ENCODE data around the gene MYRIP.
"Not testable (repeated sequence)": the region's sequence is repeated elsewhere in the genome, so short reads cannot be mapped to it uniquely, and the experiment has no call there.

Gene MYRIP

DNA sequence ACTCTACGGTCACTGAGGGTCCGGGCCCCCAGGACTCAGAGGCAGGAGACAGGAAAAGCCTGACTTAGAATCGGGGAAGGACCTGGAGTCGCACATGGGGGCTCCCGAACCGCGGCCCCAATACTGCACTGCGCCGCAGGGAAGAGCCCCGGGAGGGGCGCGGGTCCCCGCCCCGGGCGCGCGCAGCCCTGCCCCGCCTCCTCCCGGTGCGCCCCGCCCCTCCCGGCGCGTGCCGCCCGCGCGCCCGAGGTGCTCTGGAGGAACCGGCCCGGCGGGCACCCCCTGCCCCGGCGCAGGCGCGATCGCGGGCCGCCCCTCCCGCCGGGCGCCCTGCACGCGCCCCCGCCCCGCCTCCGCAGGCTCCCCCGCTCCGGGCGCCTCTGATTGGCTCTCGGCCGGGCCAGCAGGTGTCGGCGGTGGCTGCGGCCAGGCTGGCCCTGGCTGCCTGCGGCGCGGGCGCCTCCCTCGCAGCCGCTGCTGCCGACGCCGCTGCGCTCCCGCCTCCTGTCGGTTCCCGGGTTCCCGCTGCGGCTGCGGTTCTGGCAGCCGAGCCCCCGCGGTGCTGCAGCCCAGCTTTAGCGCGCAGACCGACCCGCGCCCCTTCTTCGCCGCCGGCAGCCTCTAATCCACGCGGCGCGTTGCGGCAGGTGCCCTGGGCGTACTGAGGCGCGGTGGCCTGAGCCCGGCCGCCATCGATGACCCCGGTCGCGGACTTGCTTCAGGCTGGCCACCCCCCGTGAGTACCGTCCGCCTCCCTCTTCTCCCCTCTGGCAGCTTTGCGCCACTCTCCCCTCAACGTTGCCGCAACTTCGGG is at the start of gene MYRIP:
Gene MYRIP (plus strand): TSS at position 429 of the 814 bp plus-strand sequence. CDS start 91,208 bp downstream, outside the sequence.
- no peak for DNase-seq (ENCODE audit: low read depth in 2 of 2)

DNA sequence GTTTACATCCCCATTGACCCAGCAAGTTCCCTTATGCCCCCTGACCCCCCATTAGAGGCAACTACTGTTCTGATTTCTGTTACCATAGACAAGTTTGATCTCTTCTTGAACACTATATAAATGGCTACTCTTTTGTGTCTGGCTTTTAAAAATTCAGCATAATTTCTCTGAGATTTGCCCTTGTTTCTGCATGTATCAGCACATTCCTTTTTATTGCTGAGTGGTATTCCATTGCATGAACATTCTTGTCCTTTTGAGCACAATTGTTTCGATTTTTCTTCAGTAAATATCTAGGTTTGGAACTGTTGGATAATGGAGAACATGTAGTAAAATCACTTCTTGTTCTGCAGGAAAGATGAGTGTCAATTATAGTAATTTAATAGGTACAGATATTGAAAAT is 49.1 kb upstream of the MYRIP start:
- DNase-seq (ENCODE audit: low read depth in 2 of 2): no peak

DNA sequence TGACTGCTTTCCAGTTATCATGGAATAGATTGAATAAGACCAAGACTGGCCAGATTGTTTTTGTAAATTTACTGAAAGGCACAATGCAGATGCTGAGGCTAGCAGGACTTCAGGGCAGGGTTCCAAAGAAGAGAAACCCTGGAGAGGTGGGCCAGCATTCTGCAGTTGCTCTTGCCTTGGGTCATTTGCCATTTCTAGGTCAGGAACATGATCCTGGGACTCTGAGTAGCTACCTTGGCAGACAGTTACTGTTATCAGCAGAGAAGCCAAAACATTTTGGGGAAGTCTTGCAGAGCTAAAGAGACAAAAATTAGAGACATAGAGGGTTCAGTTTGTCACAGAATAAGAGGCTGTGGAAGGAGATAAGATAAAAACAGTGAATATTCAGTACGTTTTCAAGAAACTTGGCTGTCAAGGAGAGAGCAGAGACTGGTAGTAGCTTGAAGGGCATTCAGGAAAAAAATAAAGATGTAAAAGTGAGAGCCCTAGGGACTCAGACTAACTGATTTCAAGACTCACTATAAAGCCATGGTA is 46.8 kb upstream of the MYRIP start:
- DNase-seq (ENCODE audit: low read depth in 2 of 2): no peak

DNA sequence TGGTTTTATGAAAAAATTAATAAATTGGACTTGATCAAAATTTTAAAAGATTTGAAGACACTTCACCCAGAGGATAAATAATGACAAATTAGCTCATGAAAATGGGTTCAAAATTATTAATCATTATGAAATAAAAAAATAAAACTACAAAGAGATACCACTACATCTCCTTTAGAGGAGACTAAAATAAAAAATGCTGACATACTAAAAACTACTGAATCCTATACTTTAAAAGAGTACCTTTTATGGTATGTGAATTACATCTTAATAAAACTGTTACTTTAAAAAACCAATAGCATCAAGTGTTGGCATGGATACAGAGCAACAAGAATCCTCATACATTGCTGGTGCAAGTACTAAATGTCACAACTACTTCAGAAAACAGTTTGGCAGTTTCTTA is 46.0 kb upstream of the MYRIP start:
- no peak for DNase-seq (ENCODE audit: low read depth in 2 of 2)

DNA sequence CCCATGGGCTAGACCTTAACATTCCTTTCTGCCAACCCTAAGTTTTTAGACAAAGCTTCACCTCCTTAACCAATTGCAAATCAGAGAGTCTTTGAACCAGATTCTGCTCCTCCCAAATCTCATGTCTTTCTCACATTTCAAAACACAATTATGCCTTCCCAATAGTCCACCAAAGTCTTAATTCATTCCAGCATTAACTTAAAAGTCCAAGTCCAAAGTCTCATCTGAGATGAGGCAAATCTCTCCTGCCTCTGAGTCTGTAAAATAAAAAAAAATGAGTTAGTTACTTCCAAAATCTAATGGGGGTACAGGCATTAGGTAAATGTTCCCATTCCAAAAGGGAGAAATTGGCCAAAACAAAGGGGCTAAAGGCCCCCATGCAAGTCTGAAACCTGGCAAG is 43.8 kb upstream of the MYRIP start:
- no peak for DNase-seq (ENCODE audit: low read depth in 2 of 2)

DNA sequence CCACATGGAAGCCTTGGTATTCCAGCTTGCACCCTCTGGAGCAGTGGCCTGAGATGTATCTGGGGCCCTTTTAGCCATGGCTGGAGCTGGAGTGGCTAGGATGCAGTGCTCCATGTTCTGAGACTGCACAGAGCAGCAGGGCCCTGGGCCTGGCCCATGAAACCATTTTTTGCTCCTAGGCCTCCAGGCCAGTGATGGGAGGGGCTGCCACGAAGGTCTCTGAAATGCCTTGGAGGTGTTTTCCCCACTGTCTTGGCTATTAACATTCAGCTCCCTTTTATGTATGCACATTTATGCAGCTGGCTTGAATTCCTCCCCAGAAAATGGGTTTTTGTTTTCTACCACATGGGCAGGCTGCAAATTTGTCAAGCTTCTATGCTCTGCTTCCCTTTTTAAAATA is 43.0 kb upstream of the MYRIP start:
- DNase-seq (ENCODE audit: low read depth in 2 of 2): no peak

DNA sequence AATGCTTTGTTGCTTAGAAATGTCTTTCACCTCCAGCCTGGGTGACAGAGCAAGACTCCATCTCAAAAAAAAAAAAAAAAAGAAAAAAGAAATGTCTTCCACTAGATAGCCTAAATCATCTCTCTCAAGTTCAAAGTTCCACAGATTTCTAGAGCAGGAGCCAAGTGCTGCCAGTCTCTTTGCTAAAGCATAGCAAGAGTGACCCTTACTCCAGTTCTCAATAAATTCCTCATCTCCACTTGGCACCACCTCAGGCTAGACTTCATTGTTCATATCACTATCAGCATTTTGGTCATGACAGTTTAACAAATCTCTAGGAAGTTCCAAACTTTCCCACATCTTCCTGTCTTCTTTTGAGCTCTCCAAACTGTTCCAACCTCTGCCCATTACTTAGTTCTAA is 42.5 kb upstream of the MYRIP start:
- DNase-seq (ENCODE audit: low read depth in 2 of 2): not testable (repeated sequence)

DNA sequence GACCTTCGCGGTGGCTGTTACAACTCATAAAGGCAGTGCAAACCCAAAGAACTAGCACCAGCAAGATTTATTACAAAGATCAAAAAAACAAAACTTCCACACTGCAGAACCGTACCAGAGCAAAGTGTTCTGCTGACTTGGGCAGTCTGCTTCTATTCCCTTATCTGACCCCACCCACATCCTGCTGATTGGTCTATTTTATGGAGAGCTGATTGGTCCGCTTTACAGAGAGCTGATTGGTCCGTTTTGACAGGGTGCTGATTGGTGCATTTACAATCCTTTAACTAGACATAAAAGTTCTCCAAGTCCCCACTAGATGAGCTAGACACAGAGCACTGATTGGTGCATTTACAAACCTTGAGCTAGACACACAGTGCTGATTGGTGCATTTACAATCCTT is 31.2 kb upstream of the MYRIP start:
- not testable (repeated sequence) for DNase-seq (ENCODE audit: low read depth in 2 of 2)

DNA sequence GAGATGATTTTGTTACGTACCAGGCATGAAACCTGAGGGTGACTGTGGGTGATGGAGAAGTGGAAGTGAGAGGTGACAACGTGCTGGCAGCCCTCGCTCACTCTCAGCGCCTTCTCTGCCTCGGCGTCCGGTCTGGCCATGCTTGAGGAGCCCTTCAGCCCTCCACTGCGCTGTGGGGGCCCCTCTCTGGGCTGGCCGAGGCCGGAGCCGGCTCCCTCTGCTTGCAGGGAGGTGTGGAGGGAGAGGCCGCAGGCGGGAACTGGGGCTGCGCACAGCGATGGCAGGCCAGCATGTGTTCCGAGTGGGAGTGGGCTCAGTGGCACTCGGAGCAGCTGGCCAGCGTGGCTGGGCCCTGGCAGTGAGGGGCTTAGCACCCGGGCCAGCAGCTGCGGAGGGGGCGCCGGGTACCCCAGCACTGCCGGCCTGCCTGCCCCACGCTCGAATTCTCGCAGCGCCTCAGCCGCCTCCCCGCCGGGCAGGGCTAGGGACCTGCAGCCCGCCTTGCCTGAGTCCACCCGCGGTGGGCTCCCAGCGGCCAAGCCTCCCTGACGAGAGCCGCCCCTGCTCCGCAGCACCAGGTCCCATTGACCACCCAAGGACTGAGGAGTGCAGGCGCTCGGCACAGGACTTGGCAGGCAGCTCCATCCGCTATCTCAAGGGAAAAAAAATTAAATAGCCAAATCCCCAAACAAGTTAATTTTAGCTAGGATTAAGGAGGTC is 29.7 kb upstream of the MYRIP start:
- no peak for DNase-seq (ENCODE audit: low read depth in 2 of 2)

DNA sequence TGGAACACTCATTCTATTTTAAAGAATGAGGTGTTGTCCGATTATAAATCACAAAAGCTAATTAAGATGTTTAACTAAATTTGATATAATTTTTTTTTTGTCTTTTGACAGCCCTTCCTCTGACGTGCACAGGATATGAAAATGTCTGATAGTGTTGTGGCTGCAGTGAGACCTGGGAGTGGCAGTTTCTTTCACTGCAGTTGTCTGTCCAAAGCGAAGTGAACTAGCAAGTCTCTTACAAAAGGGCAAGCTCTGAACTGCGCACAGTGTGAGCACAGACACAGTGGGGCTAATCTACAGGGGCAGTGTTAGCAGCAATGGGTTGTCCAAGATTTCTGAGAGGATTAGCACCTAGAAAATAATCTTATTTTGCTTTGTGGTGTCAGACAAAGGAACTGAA is 29.1 kb upstream of the MYRIP start:
- no peak for DNase-seq (ENCODE audit: low read depth in 2 of 2)

DNA sequence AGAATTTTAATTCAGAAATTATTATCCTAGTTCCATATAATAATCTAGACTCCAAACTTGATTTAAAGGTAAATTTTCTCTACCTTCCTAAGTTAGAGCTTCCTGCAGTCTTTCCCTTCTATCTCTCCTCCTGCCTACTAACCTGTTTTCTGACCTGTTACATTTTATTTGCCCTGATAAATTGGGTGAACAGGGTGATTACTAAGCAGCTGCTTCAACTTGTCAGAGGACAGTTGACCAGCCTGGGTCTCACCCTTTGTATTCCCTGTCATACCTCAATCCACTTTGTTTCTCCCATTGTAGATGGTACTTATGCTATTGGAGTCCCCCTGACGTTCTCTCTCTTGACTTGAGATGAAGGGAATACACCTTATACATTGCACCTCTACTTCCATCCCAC is 28.4 kb upstream of the MYRIP start:
- DNase-seq (ENCODE audit: low read depth in 2 of 2): no peak

DNA sequence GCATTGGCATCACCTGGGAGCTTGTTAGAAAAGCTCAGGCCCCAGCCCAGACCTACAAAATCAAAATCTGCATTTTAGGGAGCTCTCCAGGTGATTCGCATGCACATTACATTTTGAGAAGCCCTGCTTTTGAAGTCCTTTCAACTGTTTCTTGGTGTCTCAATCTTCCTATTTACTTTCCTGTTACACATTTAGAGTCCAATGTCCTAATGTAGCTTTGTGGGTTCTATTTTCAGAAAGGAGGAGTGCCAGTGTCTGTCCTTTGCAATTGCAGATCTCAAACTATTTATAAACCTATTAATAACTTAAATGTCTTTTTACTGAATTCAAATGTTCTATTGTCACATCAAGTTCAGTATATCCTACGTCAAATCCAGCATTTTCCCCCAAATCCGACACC is 27.8 kb upstream of the MYRIP start:
- DNase-seq (ENCODE audit: low read depth in 2 of 2): no peak

DNA sequence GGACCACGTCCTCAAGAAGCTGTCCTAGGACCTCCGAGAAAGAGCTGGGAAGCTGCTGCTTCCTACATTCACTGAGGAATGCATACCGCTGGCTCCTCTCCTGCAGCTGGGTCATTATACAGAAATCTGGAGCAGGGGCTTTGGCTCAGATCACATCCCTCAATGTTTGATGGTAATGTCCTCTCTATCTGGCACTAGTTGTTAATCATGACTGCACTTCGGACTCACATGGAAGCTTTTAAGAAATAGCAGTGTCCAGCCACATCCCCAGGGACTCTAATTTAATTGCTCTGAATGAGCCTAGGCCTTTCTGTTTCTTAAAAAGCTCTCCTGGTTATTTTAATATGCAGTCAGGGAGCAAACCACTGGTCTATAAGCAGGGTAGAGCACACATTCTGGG is 25.7 kb upstream of the MYRIP start:
- DNase-seq (ENCODE audit: low read depth in 2 of 2): no peak

DNA sequence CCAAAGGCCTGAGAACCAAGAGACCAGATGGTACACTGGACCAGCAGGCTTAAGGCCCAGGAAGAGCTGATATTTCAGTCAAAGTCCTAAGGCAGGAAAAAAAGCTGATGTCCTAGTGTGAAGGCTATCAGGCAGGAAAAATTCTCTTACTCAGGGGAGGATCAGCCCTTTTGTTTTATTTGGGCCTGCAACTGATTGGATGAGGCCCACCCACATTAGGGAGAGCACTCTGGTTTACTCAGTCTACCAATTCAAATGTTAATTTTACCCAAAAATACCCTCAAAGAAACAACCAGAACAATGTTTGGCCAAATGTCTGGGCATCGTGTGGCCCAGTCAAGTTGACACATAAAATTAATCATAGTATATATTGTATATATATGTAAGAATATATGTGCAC is 24.5 kb upstream of the MYRIP start:
- no peak for DNase-seq (ENCODE audit: low read depth in 2 of 2)

DNA sequence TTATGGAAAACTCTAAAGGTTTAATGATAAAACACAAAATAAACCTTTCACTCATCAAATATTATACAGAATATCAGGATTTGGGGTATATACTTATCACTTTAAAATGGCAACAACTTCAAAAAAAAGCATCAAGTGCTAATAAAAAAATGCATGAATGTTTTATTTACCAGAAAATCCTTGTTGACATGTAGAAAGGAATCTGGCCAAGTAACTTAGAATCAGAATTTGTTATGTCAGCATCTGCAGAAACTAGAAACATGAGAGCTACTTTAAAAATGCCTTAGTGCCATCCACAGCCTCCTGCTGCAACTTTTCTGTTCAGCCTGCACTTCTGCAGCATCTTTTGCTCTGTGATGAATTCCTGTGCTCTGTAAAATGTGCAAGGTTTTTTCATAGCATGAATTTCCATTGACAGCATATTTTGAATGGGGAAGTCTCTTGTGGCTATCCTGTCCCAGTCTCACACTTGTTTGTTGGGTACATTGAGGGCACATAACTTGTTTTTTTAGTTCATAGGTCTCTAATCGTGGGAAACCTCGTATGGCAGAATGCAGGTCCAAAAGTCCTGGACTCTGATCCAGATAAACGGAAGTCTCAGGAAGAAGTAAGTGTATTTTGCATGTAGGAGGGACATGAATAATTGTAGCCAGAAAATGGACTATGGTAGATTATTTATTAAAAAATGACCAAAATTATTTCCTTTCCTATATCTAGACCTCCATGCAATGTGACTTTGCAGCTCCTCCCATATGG is 21.1 kb upstream of the MYRIP start:
- no peak for DNase-seq (ENCODE audit: low read depth in 2 of 2)

DNA sequence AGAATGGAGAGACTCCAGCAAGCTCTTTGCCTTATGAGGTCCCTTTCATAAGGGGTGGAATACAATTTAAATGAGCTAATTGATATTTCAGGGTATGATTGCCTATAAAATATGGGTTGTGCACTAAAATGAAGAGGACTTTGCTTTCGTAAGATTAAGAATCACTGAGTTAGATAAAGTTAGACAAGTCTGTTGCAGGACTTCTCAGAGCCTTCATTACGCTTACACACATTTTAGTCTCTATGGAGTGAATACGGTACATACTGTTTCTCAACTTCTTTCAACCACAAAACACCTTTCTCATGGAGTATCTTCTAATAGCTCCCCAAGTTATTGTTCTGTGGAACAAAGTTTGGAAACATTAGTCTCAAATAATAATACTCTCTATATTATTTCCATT is 17.8 kb upstream of the MYRIP start:
- no peak for DNase-seq (ENCODE audit: low read depth in 2 of 2)

DNA sequence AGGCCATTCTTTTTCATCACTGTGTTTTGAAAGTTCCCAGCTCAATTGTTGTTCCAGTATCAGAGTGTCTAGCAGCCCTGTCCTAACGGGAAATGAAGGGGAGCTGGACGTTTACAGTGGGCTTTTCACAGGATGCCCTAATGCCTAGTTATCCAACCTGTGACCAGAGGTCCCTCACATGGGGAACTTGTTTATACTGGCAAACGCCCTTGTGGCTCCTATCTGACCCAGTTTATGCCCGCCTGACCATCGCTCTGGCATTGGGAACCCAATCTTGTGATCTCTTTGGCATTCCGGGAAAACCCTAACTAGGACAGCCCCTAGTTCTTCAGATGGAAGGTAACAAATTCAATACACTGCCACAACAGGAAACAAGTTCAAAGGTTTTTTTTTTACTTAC is 14.5 kb upstream of the MYRIP start:
- DNase-seq (ENCODE audit: low read depth in 2 of 2): no peak

DNA sequence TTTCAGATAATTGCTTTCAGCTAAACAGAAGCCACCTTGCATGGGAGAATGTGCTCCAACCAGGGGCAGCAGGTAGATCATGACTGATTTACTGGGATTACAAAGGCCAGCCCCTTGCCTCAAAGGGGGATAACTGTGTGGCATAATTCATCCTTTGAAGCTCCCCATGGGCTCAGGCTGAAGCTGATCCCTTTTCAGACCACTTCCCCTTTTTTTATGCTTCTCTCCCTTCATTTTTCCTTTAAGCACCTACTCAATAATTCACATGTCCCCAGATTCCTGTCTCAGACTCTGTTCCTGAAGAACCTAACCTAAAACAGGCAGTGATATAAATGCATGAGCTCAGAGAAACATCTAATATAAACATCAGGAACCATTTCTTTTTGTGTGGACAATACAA is 8.2 kb upstream of the MYRIP start:
- DNase-seq (ENCODE audit: low read depth in 2 of 2): no peak

DNA sequence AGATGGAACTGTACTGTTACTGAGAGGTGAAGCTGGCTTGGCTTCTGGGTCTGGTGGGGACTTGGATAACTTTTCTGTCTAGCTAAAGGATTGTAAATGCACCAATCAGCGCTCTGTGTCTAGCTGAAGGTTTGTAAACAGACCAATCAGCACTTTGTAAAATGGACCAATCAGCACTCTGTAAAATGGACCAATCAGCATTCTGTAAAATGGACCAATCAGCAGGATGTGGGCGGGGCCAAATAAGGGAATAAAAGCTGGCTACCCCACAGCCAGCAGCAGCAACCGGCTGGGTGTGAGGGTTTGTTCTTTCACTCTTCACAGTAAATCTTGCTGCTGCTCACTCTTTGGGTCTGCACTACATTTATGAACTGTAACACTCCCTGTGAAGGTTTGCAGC is 6.9 kb upstream of the MYRIP start:
- not testable (repeated sequence) for DNase-seq (ENCODE audit: low read depth in 2 of 2)

DNA sequence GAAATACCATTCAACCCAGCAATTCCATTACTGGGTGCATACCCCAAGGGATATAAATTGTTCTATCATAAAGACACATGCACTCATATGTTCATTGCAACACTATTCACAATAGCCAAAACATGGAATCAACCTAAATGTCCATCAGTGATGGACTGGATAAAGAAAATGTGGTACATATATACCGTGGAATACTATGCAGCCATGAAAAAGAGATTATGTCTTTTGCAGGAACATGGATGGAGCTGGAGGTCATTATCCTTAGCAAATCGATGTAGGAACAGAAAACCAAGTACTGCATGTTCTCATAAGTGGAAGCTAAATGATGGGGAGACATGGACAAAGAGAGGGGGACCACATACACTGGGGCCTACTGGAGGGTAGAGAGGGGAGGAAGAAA is 5.5 kb upstream of the MYRIP start:
- no peak for DNase-seq (ENCODE audit: low read depth in 2 of 2)

DNA sequence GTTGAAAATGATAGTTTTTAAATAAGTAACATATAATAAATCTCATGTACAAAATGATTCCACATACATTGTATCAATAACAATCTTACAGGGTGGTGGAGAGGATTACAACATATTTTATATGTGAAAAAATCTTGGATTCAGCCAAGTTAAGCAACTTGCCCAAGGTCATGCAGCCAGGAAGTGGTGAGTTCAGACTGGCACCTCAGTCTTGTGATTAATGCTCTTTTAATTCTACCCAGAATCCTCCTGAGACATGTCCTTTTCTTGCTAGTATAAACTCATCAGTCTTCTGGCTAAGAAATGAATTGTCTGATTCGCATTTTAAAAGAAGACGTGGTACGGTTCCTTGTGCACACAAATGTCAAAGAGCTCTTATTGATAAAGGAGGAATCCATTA is 4.5 kb upstream of the MYRIP start:
- no peak for DNase-seq (ENCODE audit: low read depth in 2 of 2)

DNA sequence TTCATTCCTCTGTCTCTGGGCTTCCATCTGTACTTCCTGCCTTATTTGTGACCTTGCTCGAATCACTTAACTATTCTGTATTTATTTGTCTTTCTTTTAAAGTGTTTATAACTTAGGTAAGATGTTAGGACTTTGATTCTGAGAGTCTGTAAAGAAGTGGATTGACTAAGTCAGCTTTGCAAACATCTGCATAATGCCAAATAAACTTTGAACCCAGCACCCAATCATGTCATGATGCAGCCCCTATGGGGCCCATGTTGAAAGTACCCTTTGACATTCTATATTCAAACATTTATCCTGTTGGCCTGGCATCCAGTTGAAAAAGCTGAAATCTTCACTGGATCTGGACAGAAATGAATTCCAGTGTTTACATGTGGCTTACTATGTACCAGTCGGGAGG is 3.8 kb upstream of the MYRIP start:
- no peak for DNase-seq (ENCODE audit: low read depth in 2 of 2)
